ENCODE results near the gene WDR83. TPM values are rescaled to one million over a fixed set of nuclear protein-coding genes. Genes with fewer than 3 reads are reported as not detected.

WDR83 gene
- total and polyA plus RNA-seq, 4 donors = 7.1 to 20.9 (median 10.6) TPM

GRCh38 chr19:12647490-12648071 is 19.0 kb upstream of the WDR83 start:
- H3K27ac ChIP-seq (ENCODE audit: low read depth in 1 of 2, low read length in 2 of 2) = no peak overlapping the region
- H3K9me3 ChIP-seq (ENCODE audit: control insufficient read depth, low read length) = no peaks in the 10 kb centered on the region
- DNase-seq = peak; percentile 74 to 91
- no peaks in the 10 kb centered on the region for H3K36me3 ChIP-seq (ENCODE audit: control insufficient read depth in 1 of 2, insufficient read depth in 2 of 2, low read length in 1 of 2)
- peak; percentile 89 for ATAC-seq (ENCODE audit: low FRiP score)
- no peaks in the 10 kb centered on the region for H3K4me1 ChIP-seq (ENCODE audit: control insufficient read depth in 1 of 2, insufficient read depth in 2 of 2, low read length in 2 of 2)
- intact Hi-C loops (cut with DNase I) = no loop called here
- 8 to 11% methylated on average over 30 to 31 of the region's 31 CpGs for WGBS, 2 donors
- no peak overlapping the region for H3K4me3 ChIP-seq (ENCODE audit: low read length in 2 of 2)
- H3K27me3 ChIP-seq (ENCODE audit: control insufficient read depth in 1 of 2, insufficient read depth in 2 of 2, low read length in 1 of 2) = no peaks in the 10 kb centered on the region

DNA sequence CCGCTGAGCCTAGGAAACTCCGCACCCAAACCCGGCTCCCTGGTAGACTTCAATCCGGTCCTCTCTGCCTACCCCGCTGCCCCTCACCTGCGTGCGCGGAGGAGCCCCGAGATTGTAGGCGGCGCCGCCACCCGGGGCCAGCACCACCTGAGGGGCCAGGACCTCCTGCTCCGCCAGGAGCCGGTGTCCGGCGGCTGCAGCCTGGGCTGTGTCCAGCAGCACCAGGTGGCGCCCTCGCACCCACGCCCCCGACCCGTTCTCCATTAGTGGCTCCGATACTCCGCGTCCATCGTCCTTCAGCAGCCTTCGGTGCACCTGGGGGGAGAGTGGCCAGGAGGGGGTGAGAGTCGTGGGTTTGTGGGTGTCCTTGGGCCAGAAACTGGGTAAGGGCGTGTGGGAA is 18.5 kb upstream of the WDR83 start:
- ATAC-seq (ENCODE audit: low FRiP score) (peak; percentile 42), DNase-seq (no peak)
- 7 to 8% methylated on average over 29 of the region's 29 CpGs for WGBS, 2 donors
- H3K27me3 ChIP-seq (ENCODE audit: control insufficient read depth in 1 of 2, insufficient read depth in 2 of 2, low read length in 1 of 2) = no peaks in the 10 kb centered on the region
- no peaks in the 10 kb centered on the region for H3K36me3 ChIP-seq (ENCODE audit: control insufficient read depth in 1 of 2, insufficient read depth in 2 of 2, low read length in 1 of 2)
- H3K27ac ChIP-seq (ENCODE audit: low read depth in 1 of 2, low read length in 2 of 2) = no peak overlapping the region
- intact Hi-C loops (cut with DNase I) = no loop called here
- H3K9me3 ChIP-seq (ENCODE audit: control insufficient read depth, low read length) = no peaks in the 10 kb centered on the region
- H3K4me1 ChIP-seq (ENCODE audit: control insufficient read depth in 1 of 2, insufficient read depth in 2 of 2, low read length in 2 of 2) = no peaks in the 10 kb centered on the region
- no peak overlapping the region for H3K4me3 ChIP-seq (ENCODE audit: low read length in 2 of 2)

GRCh38 chr19:12649941-12650340 is 16.7 kb upstream of the WDR83 start:
- H3K4me3 ChIP-seq (ENCODE audit: low read length in 2 of 2) = no peak overlapping the region
- DNase-seq (peak in 1 of 2 donors; percentile 29), ATAC-seq (ENCODE audit: low FRiP score) (no peak)
- intact Hi-C loops (cut with DNase I) = no loop called here
- H3K9me3 ChIP-seq (ENCODE audit: control insufficient read depth, low read length) = no peaks in the 10 kb centered on the region
- WGBS, 2 donors = 95 to 96% methylated on average over 10 of the region's 10 CpGs
- no peaks in the 10 kb centered on the region for H3K36me3 ChIP-seq (ENCODE audit: control insufficient read depth in 1 of 2, insufficient read depth in 2 of 2, low read length in 1 of 2)
- no peaks in the 10 kb centered on the region for H3K27me3 ChIP-seq (ENCODE audit: control insufficient read depth in 1 of 2, insufficient read depth in 2 of 2, low read length in 1 of 2)
- no peaks in the 10 kb centered on the region for H3K4me1 ChIP-seq (ENCODE audit: control insufficient read depth in 1 of 2, insufficient read depth in 2 of 2, low read length in 2 of 2)
- H3K27ac ChIP-seq (ENCODE audit: low read depth in 1 of 2, low read length in 2 of 2) = no peak overlapping the region

DNA sequence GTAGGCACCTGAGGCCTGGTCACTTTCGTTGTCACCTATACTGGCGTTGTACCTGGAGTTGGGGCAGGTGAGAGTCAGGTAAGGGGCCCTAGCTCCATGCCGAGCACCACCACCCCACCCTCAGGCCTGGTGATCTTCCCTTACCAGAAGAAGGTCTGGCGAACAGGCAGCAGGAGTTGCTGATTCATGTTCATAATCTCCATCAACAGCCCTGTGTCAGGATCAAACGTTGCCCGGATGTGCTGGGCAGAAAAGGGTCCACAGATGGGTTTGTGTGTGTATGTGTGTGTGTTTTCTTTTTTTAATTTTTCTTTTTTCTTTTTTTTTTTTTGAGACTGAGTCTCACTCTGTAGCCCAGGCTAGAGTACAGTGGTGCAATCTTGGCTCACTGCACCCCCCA is 14.4 kb upstream of the WDR83 start:
- no peak overlapping the region for H3K27ac ChIP-seq (ENCODE audit: low read depth in 1 of 2, low read length in 2 of 2)
- DNase-seq (peak in 1 of 2 donors; percentile 4), ATAC-seq (ENCODE audit: low FRiP score) (no peak)
- no peaks in the 10 kb centered on the region for H3K4me1 ChIP-seq (ENCODE audit: control insufficient read depth in 1 of 2, insufficient read depth in 2 of 2, low read length in 2 of 2)
- 92 to 93% methylated on average over 6 of the region's 6 CpGs for WGBS, 2 donors
- H3K27me3 ChIP-seq (ENCODE audit: control insufficient read depth in 1 of 2, insufficient read depth in 2 of 2, low read length in 1 of 2) = no peaks in the 10 kb centered on the region
- no peak overlapping the region for H3K4me3 ChIP-seq (ENCODE audit: low read length in 2 of 2)
- intact Hi-C loops (cut with DNase I) = no loop called here
- peaks cover 0 to 3% of the 10 kb centered on the region in 2 donors for H3K36me3 ChIP-seq (ENCODE audit: control insufficient read depth in 1 of 2, insufficient read depth in 2 of 2, low read length in 1 of 2)
- no peaks in the 10 kb centered on the region for H3K9me3 ChIP-seq (ENCODE audit: control insufficient read depth, low read length)

DNA sequence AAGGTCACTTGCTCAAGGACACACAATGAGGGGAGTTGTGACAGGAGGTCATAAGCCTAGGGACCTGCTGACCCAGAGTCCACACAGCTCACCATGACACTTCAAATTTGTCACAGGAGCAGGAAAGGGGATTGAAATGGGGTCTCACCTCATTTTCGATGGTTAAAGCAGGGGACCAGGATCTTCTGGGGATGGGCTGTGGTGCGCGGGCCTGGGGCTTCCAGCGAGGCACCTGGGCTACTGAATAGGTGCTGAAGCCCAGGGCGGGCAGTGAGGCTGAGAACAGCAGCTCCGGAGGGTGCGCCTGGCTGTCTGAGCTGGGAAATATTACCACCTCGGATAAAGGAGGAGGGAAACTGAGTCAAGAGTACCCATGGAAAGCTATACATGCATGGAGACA is 11.1 kb upstream of the WDR83 start:
- no peak for ATAC-seq (ENCODE audit: low FRiP score)
- intact Hi-C loops (cut with DNase I) = no loop called here

DNA sequence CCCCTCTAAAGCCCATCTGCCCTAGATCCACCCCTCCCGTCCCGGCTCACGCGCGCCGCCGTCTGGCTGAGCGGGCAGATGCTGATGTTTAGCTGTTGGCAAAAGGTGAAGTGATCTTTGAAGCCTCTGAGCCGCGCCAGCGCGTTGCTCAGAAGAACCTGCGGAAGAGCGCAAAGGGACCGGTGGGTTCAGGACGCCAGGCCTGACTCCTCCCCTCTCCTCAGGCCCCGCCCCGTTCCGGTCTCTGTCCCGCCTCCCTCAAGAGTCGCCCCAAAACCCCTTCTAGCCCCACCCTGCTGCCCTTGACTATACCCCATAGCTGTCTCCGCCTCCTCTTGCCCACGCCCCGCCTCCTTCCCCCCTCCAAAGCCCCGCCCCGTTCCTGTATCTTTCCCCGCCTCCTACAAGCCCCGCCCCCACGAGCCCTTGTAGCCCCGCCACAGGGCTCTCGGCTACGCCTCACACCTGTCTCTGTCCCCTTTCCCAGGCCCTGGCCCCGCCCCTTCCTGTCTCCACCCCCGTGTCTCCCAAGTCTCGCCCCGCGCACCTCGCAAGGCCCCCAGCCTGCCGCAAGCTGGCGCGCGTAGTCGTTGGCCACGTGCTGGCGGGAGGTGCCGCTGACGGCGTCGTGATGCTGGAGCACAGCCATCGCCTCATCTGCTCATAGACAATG is 9.6 kb upstream of the WDR83 start:
- WGBS, 2 donors = 49 to 56% methylated on average over 45 to 50 of the region's 50 CpGs
- Histone ChIP-seq H3K4me1 (ENCODE audit: control insufficient read depth in 1 of 2, insufficient read depth in 2 of 2, low read length in 2 of 2) (no peaks in the 10 kb centered on the region), H3K4me3 (ENCODE audit: low read length in 2 of 2) (no peak overlapping the region), H3K27ac (ENCODE audit: low read depth in 1 of 2, low read length in 2 of 2) (no peak overlapping the region), H3K9me3 (ENCODE audit: control insufficient read depth, low read length) (no peaks in the 10 kb centered on the region), H3K36me3 (ENCODE audit: control insufficient read depth in 1 of 2, insufficient read depth in 2 of 2, low read length in 1 of 2) (peaks cover 0 to 7% of the 10 kb centered on the region in 2 donors), H3K27me3 (ENCODE audit: control insufficient read depth in 1 of 2, insufficient read depth in 2 of 2, low read length in 1 of 2) (no peaks in the 10 kb centered on the region)
- peak; percentile 44 for ATAC-seq (ENCODE audit: low FRiP score)
- intact Hi-C loops (cut with DNase I) = no loop called here
- no peak for DNase-seq

More for the DNA sequence above, 11.1 kb upstream of the WDR83 start:
- Histone ChIP-seq H3K4me1 (ENCODE audit: control insufficient read depth in 1 of 2, insufficient read depth in 2 of 2, low read length in 2 of 2) (no peaks in the 10 kb centered on the region), H3K4me3 (ENCODE audit: low read length in 2 of 2) (no peak overlapping the region), H3K27ac (ENCODE audit: low read depth in 1 of 2, low read length in 2 of 2) (no peak overlapping the region), H3K9me3 (ENCODE audit: control insufficient read depth, low read length) (no peaks in the 10 kb centered on the region), H3K36me3 (ENCODE audit: control insufficient read depth in 1 of 2, insufficient read depth in 2 of 2, low read length in 1 of 2) (peaks cover 0 to 5% of the 10 kb centered on the region in 2 donors), H3K27me3 (ENCODE audit: control insufficient read depth in 1 of 2, insufficient read depth in 2 of 2, low read length in 1 of 2) (no peaks in the 10 kb centered on the region)
- DNase-seq = no peak
- WGBS, 2 donors = 95 to 96% methylated on average over 8 of the region's 8 CpGs

GRCh38 chr19:12657966-12658365 is 8.6 kb upstream of the WDR83 start:
- intact Hi-C loops (cut with DNase I) = no loop called here
- Histone ChIP-seq H3K9me3 (ENCODE audit: control insufficient read depth, low read length) (no peaks in the 10 kb centered on the region), H3K4me3 (ENCODE audit: low read length in 2 of 2) (no peak overlapping the region), H3K27ac (ENCODE audit: low read depth in 1 of 2, low read length in 2 of 2) (no peak overlapping the region), H3K4me1 (ENCODE audit: control insufficient read depth in 1 of 2, insufficient read depth in 2 of 2, low read length in 2 of 2) (no peaks in the 10 kb centered on the region), H3K27me3 (ENCODE audit: control insufficient read depth in 1 of 2, insufficient read depth in 2 of 2, low read length in 1 of 2) (no peaks in the 10 kb centered on the region), H3K36me3 (ENCODE audit: control insufficient read depth in 1 of 2, insufficient read depth in 2 of 2, low read length in 1 of 2) (peaks cover 0 to 7% of the 10 kb centered on the region in 2 donors)
- DNase-seq = no peak
- 93 to 96% methylated on average over 22 of the region's 22 CpGs for WGBS, 2 donors
- no peak for ATAC-seq (ENCODE audit: low FRiP score)

- peaks cover 0 to 8% of the 10 kb centered on the region in 2 donors for H3K36me3 ChIP-seq (ENCODE audit: control insufficient read depth in 1 of 2, insufficient read depth in 2 of 2, low read length in 1 of 2)
- intact Hi-C loops (cut with DNase I) = no loop called here
- no peak for DNase-seq
- no peaks in the 10 kb centered on the region for H3K27me3 ChIP-seq (ENCODE audit: control insufficient read depth in 1 of 2, insufficient read depth in 2 of 2, low read length in 1 of 2)
- no peak overlapping the region for H3K27ac ChIP-seq (ENCODE audit: low read depth in 1 of 2, low read length in 2 of 2)
- 92% methylated on average over 12 of the region's 12 CpGs for WGBS, 2 donors
- H3K4me3 ChIP-seq (ENCODE audit: low read length in 2 of 2) = no peak overlapping the region
- no peak for ATAC-seq (ENCODE audit: low FRiP score)
- H3K4me1 ChIP-seq (ENCODE audit: control insufficient read depth in 1 of 2, insufficient read depth in 2 of 2, low read length in 2 of 2) = no peaks in the 10 kb centered on the region
- H3K9me3 ChIP-seq (ENCODE audit: control insufficient read depth, low read length) = no peaks in the 10 kb centered on the region
Observed at GRCh38 chr19:12660980-12661379, 5.6 kb upstream of the WDR83 start.
